BE2C (cell line): Measurements from ENCODE around the gene PARD6A.
"Not testable (repeated sequence)": the region's sequence is repeated elsewhere in the genome, so short reads cannot be mapped to it uniquely, and the experiment has no call there.

Experiments used
- DNase-seq: peaks from one replicate; pipeline ENCODE4 v3.0.0-alpha.2; 2020
- H3K27me3 ChIP-seq: fragments of 250-450 bp; sonication (Bioruptor Pico); 2 replicates; pipeline ENCODE4 v1.5.1; 2020; ENCODE audit warnings: mild to moderate bottlenecking
- H3K36me3 ChIP-seq: fragments of 250-450 bp; sonication (Bioruptor Pico); 2 replicates; pipeline ENCODE4 v1.5.1; 2020; ENCODE audit warnings: mild to moderate bottlenecking
- H3K4me1 ChIP-seq: fragments of 250-450 bp; sonication (Bioruptor Pico); 2 replicates; pipeline ENCODE4 v1.5.1; 2020
- H3K4me3 ChIP-seq: 2 replicates; pipeline ENCODE4 v1.5.1; 2011; ENCODE audit warnings: low read depth, low read length
- H3K9me3 ChIP-seq: fragments of 250-450 bp; sonication (Bioruptor Pico); 2 replicates; pipeline ENCODE4 v1.5.1; 2020
- TF ChIP-seq, protein P1 (sequence below): IDR thresholded peaks from 2 replicates; pipeline ENCODE4 v1.5.1; 2012; ENCODE audit warnings: mild to moderate bottlenecking, low read depth, low read length

Gene PARD6A

DNA sequence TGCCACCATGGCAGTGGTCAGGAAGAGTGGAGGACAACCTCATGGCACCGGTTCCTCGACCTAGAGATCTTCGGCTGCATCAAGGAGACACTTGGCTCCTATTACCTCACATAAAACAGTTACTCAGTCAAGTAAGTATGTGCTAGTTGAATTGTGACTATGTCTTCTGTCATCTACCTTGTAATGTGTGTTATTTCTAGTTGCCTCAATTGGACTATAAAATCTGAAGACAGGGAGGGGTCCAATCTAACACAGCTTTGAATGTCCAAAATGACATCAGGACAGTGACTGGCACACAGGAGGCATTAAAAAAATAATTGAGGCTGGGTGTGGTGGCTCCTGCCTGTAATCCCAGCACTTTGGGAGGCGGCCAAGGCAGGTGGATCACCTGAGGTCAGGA is 23.0 kb downstream of the PARD6A start:
- no peaks in the 10 kb centered on the region for H3K9me3 ChIP-seq
- DNase-seq, result no peak
- H3K4me3 ChIP-seq, result no peak overlapping the region
- TF ChIP-seq, protein P1, sequence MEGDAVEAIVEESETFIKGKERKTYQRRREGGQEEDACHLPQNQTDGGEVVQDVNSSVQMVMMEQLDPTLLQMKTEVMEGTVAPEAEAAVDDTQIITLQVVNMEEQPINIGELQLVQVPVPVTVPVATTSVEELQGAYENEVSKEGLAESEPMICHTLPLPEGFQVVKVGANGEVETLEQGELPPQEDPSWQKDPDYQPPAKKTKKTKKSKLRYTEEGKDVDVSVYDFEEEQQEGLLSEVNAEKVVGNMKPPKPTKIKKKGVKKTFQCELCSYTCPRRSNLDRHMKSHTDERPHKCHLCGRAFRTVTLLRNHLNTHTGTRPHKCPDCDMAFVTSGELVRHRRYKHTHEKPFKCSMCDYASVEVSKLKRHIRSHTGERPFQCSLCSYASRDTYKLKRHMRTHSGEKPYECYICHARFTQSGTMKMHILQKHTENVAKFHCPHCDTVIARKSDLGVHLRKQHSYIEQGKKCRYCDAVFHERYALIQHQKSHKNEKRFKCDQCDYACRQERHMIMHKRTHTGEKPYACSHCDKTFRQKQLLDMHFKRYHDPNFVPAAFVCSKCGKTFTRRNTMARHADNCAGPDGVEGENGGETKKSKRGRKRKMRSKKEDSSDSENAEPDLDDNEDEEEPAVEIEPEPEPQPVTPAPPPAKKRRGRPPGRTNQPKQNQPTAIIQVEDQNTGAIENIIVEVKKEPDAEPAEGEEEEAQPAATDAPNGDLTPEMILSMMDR, result no peak
- H3K27me3 ChIP-seq, result no peaks in the 10 kb centered on the region
- no peaks in the 10 kb centered on the region for H3K4me1 ChIP-seq
- peaks cover 11% of the 10 kb centered on the region for H3K36me3 ChIP-seq

DNA sequence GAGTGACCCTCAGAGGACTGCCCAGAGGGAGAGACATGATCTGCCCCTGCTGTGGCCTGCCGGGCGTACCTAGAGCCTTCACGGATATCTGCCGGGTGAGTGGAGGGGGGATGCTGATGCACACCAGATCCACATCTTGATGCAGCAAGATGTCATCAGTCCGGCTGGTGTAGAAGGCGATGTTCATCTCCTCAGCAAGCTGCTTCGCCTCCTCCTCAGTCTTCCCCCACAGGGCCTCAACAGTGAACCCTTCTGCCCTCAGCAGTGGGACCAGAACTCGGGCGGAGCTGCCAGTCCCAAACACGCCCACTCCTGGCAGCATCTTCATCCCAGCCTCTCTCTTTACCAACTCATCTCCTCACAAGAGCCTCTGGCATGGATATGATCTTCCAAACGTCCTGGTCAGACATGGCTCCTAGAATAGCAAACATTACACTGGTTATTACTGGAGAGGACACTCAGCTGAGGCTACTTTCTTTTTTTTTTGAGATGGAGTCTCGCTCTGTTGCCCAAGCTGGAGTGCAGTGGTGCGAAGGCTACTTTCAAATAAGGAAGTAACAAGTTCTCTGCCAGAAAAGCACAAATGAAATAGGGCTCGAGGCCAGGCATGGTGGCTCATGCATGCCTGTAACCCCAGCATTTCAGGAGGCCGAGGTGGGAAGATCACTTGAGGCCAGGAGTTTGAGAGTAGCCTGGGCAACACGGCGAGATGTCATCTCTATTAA is 24.8 kb downstream of the PARD6A start:
- Histone ChIP-seq H3K4me1 (no peaks in the 10 kb centered on the region), H3K36me3 (peaks cover 11% of the 10 kb centered on the region), H3K9me3 (no peaks in the 10 kb centered on the region), H3K27me3 (no peaks in the 10 kb centered on the region), H3K4me3 (no peak overlapping the region)
- no peak for DNase-seq
- TF ChIP-seq, protein P1, result no peak

GRCh38 chr16:67693517-67694285 is 32.9 kb downstream of the PARD6A start:
- not testable (repeated sequence) for DNase-seq, H3K27me3 ChIP-seq, H3K36me3 ChIP-seq, H3K4me3 ChIP-seq, H3K9me3 ChIP-seq, H3K4me1 ChIP-seq

DNA sequence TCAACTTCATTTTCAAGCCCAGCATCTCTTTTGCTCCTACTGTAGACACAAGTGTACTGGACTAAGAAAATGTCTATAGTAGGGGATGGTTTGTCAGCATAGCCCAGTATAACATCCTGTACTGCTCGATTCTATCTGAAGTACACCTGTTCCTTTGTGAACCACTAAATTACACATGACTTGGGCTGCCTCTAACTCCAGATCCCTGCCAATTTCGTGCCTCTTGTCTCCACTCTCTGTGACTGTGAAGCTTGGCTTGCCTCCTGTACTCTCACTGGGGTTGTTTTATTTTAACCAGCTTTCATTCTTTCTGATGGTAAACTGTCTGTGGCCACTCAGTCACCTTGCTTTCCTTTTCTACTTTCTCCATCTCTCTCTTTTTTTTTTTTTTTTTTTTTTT is 33.9 kb downstream of the PARD6A start:
- Histone ChIP-seq H3K4me1 (no peaks in the 10 kb centered on the region), H3K36me3 (peaks cover 6% of the 10 kb centered on the region; the same call in 1 of the 2 replicates), H3K27me3 (no peaks in the 10 kb centered on the region), H3K9me3 (no peaks in the 10 kb centered on the region; the same call in 1 of the 2 replicates), H3K4me3 (no peak overlapping the region)
- no peak for DNase-seq
- TF ChIP-seq, protein P1, result no peak

DNA sequence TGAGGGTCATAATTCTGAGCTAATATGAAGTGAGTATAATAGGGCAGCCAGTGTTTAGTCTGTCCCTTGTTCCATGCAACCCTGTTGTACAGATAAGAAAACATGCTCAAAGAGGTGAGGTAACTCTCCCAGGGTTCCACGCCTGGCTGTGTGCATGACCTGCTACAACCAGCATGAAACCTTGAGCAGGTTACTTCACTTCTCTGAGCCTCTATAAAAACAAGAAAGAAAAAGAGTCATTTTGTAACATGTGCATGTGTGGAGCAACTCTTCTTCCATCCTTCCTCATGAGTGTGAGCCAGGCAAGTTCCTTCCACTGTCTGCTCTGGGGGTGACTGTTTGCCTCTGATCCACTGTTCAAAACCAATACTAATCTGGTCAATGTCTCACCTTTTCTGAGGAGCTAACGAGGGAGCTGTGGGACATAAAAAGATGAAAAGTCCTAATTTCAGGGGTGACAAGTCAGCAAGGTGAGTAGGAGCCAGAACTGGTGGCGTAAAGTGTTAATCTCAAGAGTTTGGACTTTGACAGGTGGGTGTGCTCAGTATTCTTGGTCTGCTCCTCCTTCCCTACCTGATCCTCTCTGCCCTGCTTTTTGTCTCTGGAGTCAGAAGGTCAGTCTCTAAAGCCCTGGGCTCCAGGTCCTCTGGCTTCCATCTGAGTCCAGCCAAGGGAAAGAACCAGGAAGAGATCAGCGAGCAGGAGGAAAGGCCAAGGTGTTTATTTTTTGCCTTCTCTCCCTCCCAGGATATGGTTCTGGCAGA is 36.8 kb downstream of the PARD6A start:
- H3K4me1 ChIP-seq, result no peaks in the 10 kb centered on the region
- no peak for DNase-seq
- TF ChIP-seq, protein P1, result no peak
- peaks cover 6% of the 10 kb centered on the region; the same call in 1 of the 2 replicates for H3K36me3 ChIP-seq
- no peaks in the 10 kb centered on the region for H3K27me3 ChIP-seq
- no peaks in the 10 kb centered on the region; the same call in 1 of the 2 replicates for H3K9me3 ChIP-seq
- no peak overlapping the region for H3K4me3 ChIP-seq

DNA sequence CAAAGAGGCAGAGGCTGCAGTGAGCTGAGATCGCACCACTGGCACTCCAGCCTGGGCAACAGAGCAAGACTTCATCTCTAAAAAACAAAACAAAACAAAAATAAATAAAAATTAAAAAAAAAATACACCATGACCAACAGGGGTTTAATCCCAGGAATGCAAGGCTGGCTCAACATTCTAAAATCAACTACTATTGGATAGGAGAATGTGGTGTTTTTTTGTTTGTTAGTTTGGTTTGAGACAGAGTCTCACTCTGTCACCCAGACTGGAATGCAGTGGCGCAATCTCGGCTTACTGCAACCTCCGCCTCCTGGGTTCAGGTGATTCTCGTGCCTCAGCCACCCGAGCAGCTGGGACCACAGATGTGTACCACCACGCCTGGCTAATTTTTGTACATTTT is 38.5 kb downstream of the PARD6A start:
- Histone ChIP-seq H3K36me3 (peaks cover 6% of the 10 kb centered on the region; the same call in 1 of the 2 replicates), H3K4me3 (no peak overlapping the region), H3K27me3 (no peaks in the 10 kb centered on the region), H3K4me1 (no peaks in the 10 kb centered on the region), H3K9me3 (no peaks in the 10 kb centered on the region; the same call in 1 of the 2 replicates)
- no peak for DNase-seq
- TF ChIP-seq, protein P1, result no peak
